K562 (cell line): ENCODE data around the gene SCMH1. TPM values are rescaled to one million over a fixed set of nuclear protein-coding genes. Genes with fewer than 3 reads are reported as not detected.

Source experiments
- ATAC-seq: fragments of 200-7000 bp; cut with Tn5 transposase; 3 replicates; pipeline ENCODE4 v1.9.1; 2020; ENCODE audit warnings: moderate library complexity
- BruUV-seq: library from RNA; stranded (reverse); fragments of 400-500 nt; replicated peaks from 2 replicates; lab custom pipeline; 2021; lab: Mats Ljungman, UMichigan
- CTCF ChIA-PET: fragments of 300-600 bp; formaldehyde crosslinking; extraction: SDS; loops from one replicate; lab custom pipeline; 2021; ENCODE audit warnings: low intra/inter-chr PET ratio; lab: Yijun Ruan, JAX
- POLR2A ChIA-PET: fragments of 300-600, 350-650 bp; sonication (Branson Sonifier 250); formaldehyde crosslinking; extraction: SDS; loops from one replicate; lab custom pipeline; 2021; ENCODE audit warnings: antibody characterized with exemption, inconsistent platforms; lab: Yijun Ruan, JAX
- DNase-seq, 4 experiments: peaks; one replicate each; pipeline versions ENCODE4 v3.0.0 to v3.0.0-alpha.2; 2011 to 2018; ENCODE audit warnings: low spot score in 3 of 4, mixed read lengths in 3 of 4; ENCODE audit errors: extremely low read depth in 1 of 4
- FAIRE-seq: peaks from 2 replicates; lab custom pipeline; 2011; peaks lifted over from hg19 to GRCh38; lab: Jason Lieb, UNC
- H2AFZ ChIP-seq: 2 replicates; pipeline ENCODE4 v1.6.0; 2011; ENCODE audit warnings: low read depth, low read length, control low read depth, inconsistent platforms
- H3K27ac ChIP-seq: fragments of 200-600 bp; 3 replicates; pipeline ENCODE4 v1.8.0; 2011; ENCODE audit warnings: low read depth, mild to moderate bottlenecking, control low read depth, inconsistent platforms, low read length, moderate library complexity, mixed read lengths; ENCODE audit errors: extremely low read depth
- H3K27me3 ChIP-seq, 2 experiments: fragments of 300-600 bp in 1 of 2; 2 replicates in 1 of 2; 3 replicates in 1 of 2; pipeline versions ENCODE4 v1.6.0 to v1.8.0; 2011; ENCODE audit warnings: inconsistent platforms in 2 of 2, low read length in 2 of 2, mild to moderate bottlenecking in 1 of 2, mixed read lengths in 1 of 2, moderate library complexity in 1 of 2; ENCODE audit not compliant: control insufficient read depth in 2 of 2, insufficient read depth in 2 of 2
- H3K36me3 ChIP-seq: fragments of 300-600 bp; 3 replicates; pipeline ENCODE4 v1.8.0; 2011; ENCODE audit warnings: mild to moderate bottlenecking, low read length, inconsistent platforms; ENCODE audit not compliant: control insufficient read depth, insufficient read depth
- H3K4me1 ChIP-seq, 2 experiments: fragments of 200-600 bp in 1 of 2; replicated peaks in 1 of 2; 2 replicates in 1 of 2; 3 replicates in 1 of 2; pipeline versions ENCODE4 v1.5.1 to v1.8.0; 2011; ENCODE audit warnings: inconsistent platforms in 2 of 2, low read length in 2 of 2, mild to moderate bottlenecking in 1 of 2, mixed read lengths in 1 of 2, moderate library complexity in 1 of 2; ENCODE audit not compliant: control insufficient read depth in 2 of 2, insufficient read depth in 2 of 2
- H3K4me2 ChIP-seq: 2 replicates; pipeline ENCODE4 v1.6.1; 2011; ENCODE audit warnings: low read length, control low read depth, inconsistent platforms, mixed read lengths; ENCODE audit not compliant: insufficient read depth
- H3K4me3 ChIP-seq: fragments of 200-600 bp; sonication (generic), shearing (Covaris generic); 2 replicates; pipeline ENCODE4 v1.5.1; 2016; ENCODE audit warnings: control low read depth, inconsistent platforms
- H3K79me2 ChIP-seq: fragments of 200-600 bp; 3 replicates; pipeline ENCODE4 v1.8.0; 2011; ENCODE audit warnings: low read length, inconsistent platforms; ENCODE audit not compliant: control insufficient read depth, insufficient read depth
- H3K9ac ChIP-seq, 2 experiments: 2 replicates each; pipeline versions ENCODE4 v1.6.0 to v1.6.1; 2011; ENCODE audit warnings: low read depth in 2 of 2, low read length in 2 of 2, control low read depth in 1 of 2, inconsistent platforms in 1 of 2, mild to moderate bottlenecking in 1 of 2, mixed read lengths in 1 of 2; ENCODE audit not compliant: insufficient read depth in 1 of 2
- H3K9me1 ChIP-seq: one replicate; pipeline ENCODE4 v1.6.0; 2011; ENCODE audit warnings: inconsistent platforms, mild to moderate bottlenecking, low read length, moderate library complexity; ENCODE audit not compliant: control insufficient read depth, insufficient read depth
- H3K9me3 ChIP-seq: replicated peaks from 2 replicates; pipeline ENCODE4 v1.5.1; 2011; ENCODE audit warnings: low read depth, low read length, inconsistent platforms; ENCODE audit not compliant: control insufficient read depth, insufficient read depth
- H4K20me1 ChIP-seq: replicated peaks from 2 replicates; pipeline ENCODE4 v1.6.1; 2011; ENCODE audit warnings: low read length, inconsistent platforms, mixed read lengths; ENCODE audit not compliant: control insufficient read depth, insufficient read depth
- GTF2F1 ChIP-seq: IDR thresholded peaks from 2 replicates; pipeline ENCODE4 v1.6.1; 2011; ENCODE audit warnings: low read depth, low read length, improper control_type of control experiment
- NFIC ChIP-seq: fragments of 450-650 bp; IDR thresholded peaks from 2 replicates; pipeline ENCODE4 v1.6.1; 2017; ENCODE audit warnings: mild to moderate bottlenecking, inconsistent platforms
- STAG1 ChIP-seq: sonication (generic); formaldehyde crosslinking; IDR thresholded peaks from 2 replicates; pipeline ENCODE4 v1.5.0; 2020; ENCODE audit warnings: missing genetic modification reagents, borderline replicate concordance
- WHSC1 ChIP-seq: IDR thresholded peaks from one replicate; pipeline ENCODE4 v1.6.1; 2012; ENCODE audit warnings: low read length, control low read depth, inconsistent platforms
- ZNF384 ChIP-seq: IDR thresholded peaks from 2 replicates; pipeline ENCODE4 v1.6.1; 2012; ENCODE audit warnings: low read depth, low read length, improper control_type of control experiment
- ZNF695 ChIP-seq: fragments of 450-650 bp; formaldehyde crosslinking; IDR thresholded peaks from 2 replicates; pipeline ENCODE4 v1.4.0; 2020; ENCODE audit warnings: mild to moderate bottlenecking, moderate library complexity
- WGBS: fragments of 100-300 bp; shearing (Covaris generic); methylation state at CpG from one replicate; pipeline ENCODE4 v1.1.6; 2016; ENCODE audit warnings: low coverage, mixed read lengths; ENCODE audit not compliant: insufficient coverage; ENCODE audit errors: missing lambda C conversion rate; 5-methylcytosine and 5-hydroxymethylcytosine counted together
- in situ Hi-C: fragments of 300-500 bp; cut with MboI; formaldehyde crosslinking; loops from 4 replicates; pipeline ENCODE4 v1.15.0; 2018; ENCODE audit warnings: inconsistent platforms, mixed read lengths
- intact Hi-C: fragments of 100-400 bp; cut with micrococcal nuclease; formaldehyde crosslinking; loops from 2 replicates; pipeline ENCODE4 v1.14.2; 2022
- polyA plus RNA-seq, 8 experiments: library from polyadenylated mRNA; depleted of rRNA in 4 of 8; stranded (reverse) in 5 of 8; unstranded in 3 of 8; fragments of >200 nt; fragmentation: Nextera tagmentation in 2 of 8; fragmentation: Illumina TruSeq in 1 of 8; extraction: Ambion mirVana in 2 of 8; extraction: Trizol in 1 of 8; gene quantifications; 2 replicates each; pipeline versions ENCODE4 v1.2.1 to v1.2.3, GENCODE V29; 2011 to 2014; ENCODE audit warnings: inconsistent platforms in 1 of 8, missing spikeins in 1 of 8
- total RNA-seq, 7 experiments: library from RNA; depleted of rRNA in 6 of 7; stranded (reverse); fragments of >200 nt in 6 of 7; fragmentation: Illumina TruSeq in 2 of 7; extraction: Trizol in 2 of 7; gene quantifications; 2 replicates each; pipeline versions ENCODE4 v1.2.1 to v1.2.3, GENCODE V29; 2011 to 2021; ENCODE audit warnings: low replicate concordance in 1 of 7
- TF ChIP-seq, protein P1 (sequence below): fragments of 450-650 bp; formaldehyde crosslinking; IDR thresholded peaks from 2 replicates; pipeline ENCODE4 v1.4.0; 2020; ENCODE audit warnings: mild to moderate bottlenecking, moderate library complexity
- TF ChIP-seq, protein P2 (sequence below): conservative IDR thresholded peaks from 2 replicates; pipeline ENCODE4 v1.6.1; 2011; ENCODE audit warnings: low read depth, mild to moderate bottlenecking, low read length; ENCODE audit not compliant: control insufficient read depth
- TF ChIP-seq, protein P3 (sequence below): fragments of 450-650 bp; IDR thresholded peaks from 2 replicates; pipeline ENCODE4 v1.6.1; 2018; ENCODE audit warnings: mild to moderate bottlenecking, low read depth; ENCODE audit not compliant: partially characterized antibody

SCMH1 gene
- total and polyA plus RNA-seq, 9 of the 15 experiments (the other 6 are each of a cell fraction or from before 2014, with no cell fraction given): 8.5 to 37.0 (median 26.8) TPM

DNA sequence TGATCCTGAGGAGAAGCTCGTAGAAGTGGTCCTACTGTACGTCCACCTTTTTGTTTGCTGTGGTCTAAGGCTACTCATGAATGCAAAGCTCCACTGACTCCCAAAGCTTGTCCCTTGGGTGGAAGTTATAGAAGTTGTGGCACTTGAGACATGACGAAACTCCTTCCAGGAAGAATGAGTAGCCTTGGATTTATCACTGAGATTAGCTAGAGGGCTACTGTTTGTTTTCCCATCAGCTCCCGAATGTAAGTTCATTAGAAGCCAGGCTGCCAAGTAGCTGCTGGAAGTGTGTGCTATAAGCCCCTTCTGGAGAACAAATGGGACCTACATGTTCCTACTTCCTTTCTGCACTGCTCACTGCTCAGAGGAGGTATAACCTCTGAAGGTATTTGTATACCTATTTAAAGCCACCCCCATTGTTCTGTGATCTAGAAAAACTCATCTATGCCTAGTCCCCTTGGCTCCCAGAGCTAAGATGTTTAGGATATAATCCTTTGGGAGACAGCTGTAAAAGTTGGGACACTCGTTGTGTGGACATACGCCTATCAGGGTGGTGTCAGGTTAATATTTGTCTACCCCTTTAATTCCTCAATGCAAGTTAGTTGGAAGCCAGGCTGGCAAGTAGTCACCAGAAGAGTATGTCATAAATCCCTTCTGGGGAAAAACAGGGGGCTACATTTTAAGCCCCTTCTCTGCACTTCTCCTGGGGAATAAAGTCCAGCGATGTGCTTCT, 72.9 kb downstream of the SCMH1 start (continued):
- TF ChIP-seq, protein P1, sequence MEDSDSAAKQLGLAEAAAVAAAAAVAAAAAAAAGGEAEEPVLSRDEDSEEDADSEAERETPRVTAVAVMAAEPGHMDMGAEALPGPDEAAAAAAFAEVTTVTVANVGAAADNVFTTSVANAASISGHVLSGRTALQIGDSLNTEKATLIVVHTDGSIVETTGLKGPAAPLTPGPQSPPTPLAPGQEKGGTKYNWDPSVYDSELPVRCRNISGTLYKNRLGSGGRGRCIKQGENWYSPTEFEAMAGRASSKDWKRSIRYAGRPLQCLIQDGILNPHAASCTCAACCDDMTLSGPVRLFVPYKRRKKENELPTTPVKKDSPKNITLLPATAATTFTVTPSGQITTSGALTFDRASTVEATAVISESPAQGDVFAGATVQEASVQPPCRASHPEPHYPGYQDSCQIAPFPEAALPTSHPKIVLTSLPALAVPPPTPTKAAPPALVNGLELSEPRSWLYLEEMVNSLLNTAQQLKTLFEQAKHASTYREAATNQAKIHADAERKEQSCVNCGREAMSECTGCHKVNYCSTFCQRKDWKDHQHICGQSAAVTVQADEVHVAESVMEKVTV (CRISPR knock-in tag): no peak

DNA sequence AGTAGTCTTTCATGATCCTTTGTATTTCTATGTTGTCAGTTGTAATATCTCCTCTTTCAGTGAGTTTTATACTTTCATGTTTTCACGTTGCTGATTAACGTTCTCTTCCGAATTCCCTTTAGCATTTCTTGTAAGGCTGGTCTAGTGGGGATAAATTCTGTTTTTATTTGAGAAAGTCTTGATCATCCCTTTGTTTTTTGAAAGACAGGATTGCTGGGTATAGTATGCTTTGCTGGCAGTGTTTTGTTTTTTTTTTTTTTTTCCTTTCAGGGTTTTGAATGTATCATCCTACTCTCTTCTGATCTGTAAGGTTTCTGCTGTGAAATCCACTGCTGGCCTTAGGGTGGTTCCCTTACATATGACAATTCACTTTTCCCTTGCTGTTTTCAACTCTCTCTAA, 74.4 kb downstream of the SCMH1 start:
- no peak for ATAC-seq
- 96% methylated on average over 3 of the region's 3 CpGs for WGBS

More for the DNA sequence above, 74.4 kb downstream of the SCMH1 start:
- Histone ChIP-seq H2AFZ (no peak overlapping the region), H3K27ac (no peak overlapping the region), H3K4me2 (no peak overlapping the region), H3K4me3 (no peak overlapping the region), H4K20me1 (no peaks in the 10 kb centered on the region), H3K9me3 (0 out of 2 replicates have a peak, but pooled peaks cover 5% of the 10 kb centered on the region), H3K27me3 (no peaks in the 10 kb centered on the region), H3K9ac (no peak overlapping the region), H3K36me3 (no peaks in the 10 kb centered on the region), H3K4me1 (peaks cover 0 to 6% of the 10 kb centered on the region in 2 experiments; a peak in 1 of 5 replicates), H3K9me1 (no peaks in the 10 kb centered on the region), H3K79me2 (no peaks in the 10 kb centered on the region)
- FAIRE-seq (no peak), DNase-seq (no peak)
- TF ChIP-seq GTF2F1: no peak
- TF ChIP-seq NFIC: no peak
- TF ChIP-seq ZNF384: 0 out of 2 replicates have a peak, but pooled peaks have one; percentile 30
- TF ChIP-seq STAG1 (CRISPR knock-in tag): no peak
- TF ChIP-seq, protein P2, sequence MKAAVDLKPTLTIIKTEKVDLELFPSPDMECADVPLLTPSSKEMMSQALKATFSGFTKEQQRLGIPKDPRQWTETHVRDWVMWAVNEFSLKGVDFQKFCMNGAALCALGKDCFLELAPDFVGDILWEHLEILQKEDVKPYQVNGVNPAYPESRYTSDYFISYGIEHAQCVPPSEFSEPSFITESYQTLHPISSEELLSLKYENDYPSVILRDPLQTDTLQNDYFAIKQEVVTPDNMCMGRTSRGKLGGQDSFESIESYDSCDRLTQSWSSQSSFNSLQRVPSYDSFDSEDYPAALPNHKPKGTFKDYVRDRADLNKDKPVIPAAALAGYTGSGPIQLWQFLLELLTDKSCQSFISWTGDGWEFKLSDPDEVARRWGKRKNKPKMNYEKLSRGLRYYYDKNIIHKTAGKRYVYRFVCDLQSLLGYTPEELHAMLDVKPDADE: no peak
- TF ChIP-seq, protein P3, sequence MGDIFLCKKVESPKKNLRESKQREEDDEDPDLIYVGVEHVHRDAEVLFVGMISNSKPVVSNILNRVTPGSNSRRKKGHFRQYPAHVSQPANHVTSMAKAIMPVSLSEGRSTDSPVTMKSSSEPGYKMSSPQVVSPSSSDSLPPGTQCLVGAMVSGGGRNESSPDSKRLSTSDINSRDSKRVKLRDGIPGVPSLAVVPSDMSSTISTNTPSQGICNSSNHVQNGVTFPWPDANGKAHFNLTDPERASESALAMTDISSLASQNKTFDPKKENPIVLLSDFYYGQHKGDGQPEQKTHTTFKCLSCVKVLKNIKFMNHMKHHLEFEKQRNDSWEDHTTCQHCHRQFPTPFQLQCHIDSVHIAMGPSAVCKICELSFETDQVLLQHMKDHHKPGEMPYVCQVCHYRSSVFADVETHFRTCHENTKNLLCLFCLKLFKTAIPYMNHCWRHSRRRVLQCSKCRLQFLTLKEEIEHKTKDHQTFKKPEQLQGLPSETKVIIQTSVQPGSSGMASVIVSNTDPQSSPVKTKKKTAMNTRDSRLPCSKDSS: peak; percentile 44
- TF ChIP-seq WHSC1: no peak
- no peak for TF ChIP-seq ZNF695
- ChIA-PET CTCF (no interaction called here), POLR2A (no interaction called here)
- intact Hi-C loops (no loop called here), in situ Hi-C loops (no loop called here)
- BruUV-seq: no TSS peak
